Liver (tissue), 9 donors: Measurements from ENCODE around the gene USP6NL. TPM values are rescaled to one million over a fixed set of nuclear protein-coding genes. Genes with fewer than 3 reads are reported as not detected.

ENCODE experiments used
- DNase-seq: peaks from one replicate; pipeline ENCODE4 v3.0.0-alpha.2; 2017; ENCODE audit warnings: low spot score
- H3K27ac ChIP-seq, 2 donors: one replicate each; pipeline ENCODE4 v1.7.0; 2013; ENCODE audit warnings: inconsistent platforms in 2 of 2, low read length in 2 of 2, control low read depth in 1 of 2, low read depth in 1 of 2, mild to moderate bottlenecking in 1 of 2
- H3K27me3 ChIP-seq, 4 donors: one replicate each; pipeline versions ENCODE4 v1.6.1 to v1.7.0; 2013; ENCODE audit warnings: low read length in 3 of 4, inconsistent platforms in 1 of 4, mild to moderate bottlenecking in 1 of 4, moderate library complexity in 1 of 4; ENCODE audit not compliant: control insufficient read depth in 4 of 4, insufficient read depth in 4 of 4
- H3K36me3 ChIP-seq, 4 donors: one replicate each; pipeline versions ENCODE4 v1.6.1 to v1.7.0; 2013; ENCODE audit warnings: low read length in 3 of 4, mild to moderate bottlenecking in 3 of 4, low read depth in 1 of 4, moderate library complexity in 1 of 4; ENCODE audit not compliant: control insufficient read depth in 4 of 4, insufficient read depth in 3 of 4
- H3K4me1 ChIP-seq, 4 donors: one replicate each; pipeline versions ENCODE4 v1.6.1 to v1.7.0; 2013; ENCODE audit warnings: low read length in 3 of 4, mild to moderate bottlenecking in 3 of 4, moderate library complexity in 1 of 4; ENCODE audit not compliant: control insufficient read depth in 4 of 4, insufficient read depth in 4 of 4
- H3K4me3 ChIP-seq, 3 donors: one replicate each; pipeline versions ENCODE4 v1.6.1 to v1.7.0; 2013; ENCODE audit warnings: low read length in 3 of 3, control low read depth in 1 of 3, low read depth in 1 of 3, mild to moderate bottlenecking in 1 of 3
- H3K9ac ChIP-seq, 2 donors: one replicate each; pipeline ENCODE4 v1.7.0; 2013; ENCODE audit warnings: low read length in 2 of 2, mild to moderate bottlenecking in 2 of 2, moderate library complexity in 2 of 2, control low read depth in 1 of 2, low read depth in 1 of 2
- H3K9me3 ChIP-seq, 4 donors: one replicate each; pipeline versions ENCODE4 v1.6.1 to v1.7.0; 2013; ENCODE audit warnings: low read length in 3 of 4; ENCODE audit not compliant: control insufficient read depth in 4 of 4
- EGR1 ChIP-seq, 2 donors: IDR thresholded peaks; 2 replicates each; pipeline ENCODE4 v1.6.1; 2016 to 2018; ENCODE audit warnings: antibody characterized with exemption in 2 of 2, low read depth in 2 of 2
- FOXA1 ChIP-seq: IDR thresholded peaks from 2 replicates; pipeline ENCODE4 v1.6.1; 2016; ENCODE audit warnings: antibody characterized with exemption
- FOXA2 ChIP-seq: IDR thresholded peaks from 2 replicates; pipeline ENCODE4 v1.6.1; 2016; ENCODE audit warnings: antibody characterized with exemption
- GABPA ChIP-seq, 2 donors: IDR thresholded peaks in 1 of 2; conservative IDR thresholded peaks in 1 of 2; 2 replicates each; pipeline ENCODE4 v1.6.1; 2016; ENCODE audit warnings: antibody characterized with exemption in 2 of 2, mild to moderate bottlenecking in 1 of 2, moderate library complexity in 1 of 2
- HNF4A ChIP-seq, 2 donors: conservative IDR thresholded peaks; 2 replicates each; pipeline ENCODE4 v1.6.1; 2016; ENCODE audit warnings: antibody characterized with exemption in 2 of 2, mild to moderate bottlenecking in 2 of 2
- HNF4G ChIP-seq: IDR thresholded peaks from 2 replicates; pipeline ENCODE4 v1.6.1; 2016; ENCODE audit warnings: antibody characterized with exemption
- JUND ChIP-seq, 2 donors: IDR thresholded peaks; 2 replicates each; pipeline ENCODE4 v1.6.1; 2016; ENCODE audit warnings: antibody characterized with exemption in 2 of 2
- MAX ChIP-seq: IDR thresholded peaks from 2 replicates; pipeline ENCODE4 v1.6.1; 2016; ENCODE audit warnings: antibody characterized with exemption
- NR2F2 ChIP-seq: IDR thresholded peaks from 2 replicates; pipeline ENCODE4 v1.6.1; 2016; ENCODE audit warnings: antibody characterized with exemption
- RAD21 ChIP-seq, 2 donors: IDR thresholded peaks; 2 replicates each; pipeline ENCODE4 v1.6.1; 2016; ENCODE audit warnings: antibody characterized with exemption in 2 of 2, mild to moderate bottlenecking in 2 of 2
- REST ChIP-seq: IDR thresholded peaks from 2 replicates; pipeline ENCODE4 v1.6.1; 2016; ENCODE audit warnings: antibody characterized with exemption, mild to moderate bottlenecking
- RXRA ChIP-seq, 2 donors: IDR thresholded peaks; 2 replicates each; pipeline ENCODE4 v1.6.1; 2017 to 2018; ENCODE audit warnings: antibody characterized with exemption in 2 of 2, mild to moderate bottlenecking in 1 of 2
- SP1 ChIP-seq: IDR thresholded peaks from 2 replicates; pipeline ENCODE4 v1.6.1; 2018; ENCODE audit warnings: antibody characterized with exemption, mild to moderate bottlenecking
- TAF1 ChIP-seq: conservative IDR thresholded peaks from 2 replicates; pipeline ENCODE4 v1.6.1; 2016; ENCODE audit warnings: antibody characterized with exemption, mild to moderate bottlenecking
- YY1 ChIP-seq: IDR thresholded peaks from 2 replicates; pipeline ENCODE4 v1.6.1; 2016; ENCODE audit warnings: antibody characterized with exemption, mild to moderate bottlenecking
- WGBS: extraction: QIAGEN DNeasy Blood & Tissue Kit; methylation state at CpG from one replicate; pipeline ENCODE4 v1.1.7; 2013; 5-methylcytosine and 5-hydroxymethylcytosine counted together
- polyA plus RNA-seq, 2 donors: library from polyadenylated mRNA; stranded (reverse) in 1 of 2; unstranded in 1 of 2; fragments of 200-250 nt in 1 of 2; fragments of >200 nt in 1 of 2; fragmentation: Nextera tagmentation in 1 of 2; extraction: Ambion mirVana in 1 of 2; gene quantifications; one replicate each; pipeline versions ENCODE4 v1.2.1 to v1.2.3, GENCODE V29; 2013 to 2015
- total RNA-seq, 2 donors: library from RNA; depleted of rRNA; stranded (reverse); fragments of >200 nt; gene quantifications; one replicate each; pipeline ENCODE4 v1.2.3, GENCODE V29; 2014
- TF ChIP-seq, protein P1 (sequence below): IDR thresholded peaks from 2 replicates; pipeline ENCODE4 v1.6.1; 2016; ENCODE audit warnings: antibody characterized with exemption
- TF ChIP-seq, protein P2 (sequence below): fragments of 150-350 bp; IDR thresholded peaks from 2 replicates; pipeline ENCODE4 v1.5.1; 2017; ENCODE audit warnings: improper control_type of control experiment, low read depth, low read length; ENCODE audit not compliant: missing input control
- TF ChIP-seq, protein P3 (sequence below): IDR thresholded peaks from 2 replicates; pipeline ENCODE4 v1.6.1; 2016; ENCODE audit warnings: antibody characterized with exemption
- donor health status: healthy.
- donor health status: healthy.
- donor health status: healthy.
- donor health status: healthy.
- donor health status: healthy.

The USP6NL gene
- total and polyA plus RNA-seq, 4 donors = 3.8 to 15.0 (median 10.2) TPM

DNA sequence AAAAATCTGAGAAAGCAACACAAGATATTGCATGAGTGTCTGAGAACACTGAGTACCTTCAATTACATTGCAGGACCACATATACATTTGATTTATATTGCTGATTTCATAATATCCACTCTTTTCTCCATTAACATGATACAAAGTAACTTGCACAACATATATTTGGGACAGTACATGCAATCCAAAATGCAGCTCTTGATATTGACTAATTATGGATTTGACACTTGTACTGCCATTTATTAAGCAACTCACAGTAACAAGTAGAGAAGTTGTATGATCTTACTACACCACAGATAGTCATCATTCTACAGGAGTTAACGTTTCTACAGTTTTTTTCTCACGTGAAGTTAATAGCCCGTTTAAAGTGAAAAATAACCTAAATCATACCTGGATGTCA is 46.7 kb downstream of the USP6NL start (continued):
- TF ChIP-seq, protein P1, sequence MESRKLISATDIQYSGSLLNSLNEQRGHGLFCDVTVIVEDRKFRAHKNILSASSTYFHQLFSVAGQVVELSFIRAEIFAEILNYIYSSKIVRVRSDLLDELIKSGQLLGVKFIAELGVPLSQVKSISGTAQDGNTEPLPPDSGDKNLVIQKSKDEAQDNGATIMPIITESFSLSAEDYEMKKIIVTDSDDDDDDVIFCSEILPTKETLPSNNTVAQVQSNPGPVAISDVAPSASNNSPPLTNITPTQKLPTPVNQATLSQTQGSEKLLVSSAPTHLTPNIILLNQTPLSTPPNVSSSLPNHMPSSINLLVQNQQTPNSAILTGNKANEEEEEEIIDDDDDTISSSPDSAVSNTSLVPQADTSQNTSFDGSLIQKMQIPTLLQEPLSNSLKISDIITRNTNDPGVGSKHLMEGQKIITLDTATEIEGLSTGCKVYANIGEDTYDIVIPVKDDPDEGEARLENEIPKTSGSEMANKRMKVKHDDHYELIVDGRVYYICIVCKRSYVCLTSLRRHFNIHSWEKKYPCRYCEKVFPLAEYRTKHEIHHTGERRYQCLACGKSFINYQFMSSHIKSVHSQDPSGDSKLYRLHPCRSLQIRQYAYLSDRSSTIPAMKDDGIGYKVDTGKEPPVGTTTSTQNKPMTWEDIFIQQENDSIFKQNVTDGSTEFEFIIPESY = no peak

DNA sequence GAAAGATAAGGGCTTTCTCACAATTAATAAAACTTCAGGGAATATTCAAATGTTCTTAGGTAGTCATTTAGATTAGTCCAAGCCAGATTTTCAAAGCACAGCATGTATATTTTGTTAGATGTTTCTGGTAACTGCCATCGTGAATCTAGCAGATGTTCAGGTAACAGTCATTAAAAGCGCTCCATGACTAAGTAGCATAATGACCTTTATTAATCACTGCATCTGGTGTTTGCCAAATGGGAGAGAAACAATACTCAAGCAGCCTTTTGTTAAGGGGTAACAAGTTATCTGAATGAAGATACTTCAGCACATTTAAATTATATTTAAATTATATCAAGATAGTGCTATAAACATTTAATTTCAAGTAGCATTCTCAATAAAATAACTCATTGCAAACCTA is 47.5 kb downstream of the USP6NL start:
- no peak overlapping the region for H3K4me3 ChIP-seq
- peaks cover 0 to 2% (median 0%) of the 10 kb centered on the region in 4 donors for H3K36me3 ChIP-seq
- H3K4me1 ChIP-seq = peaks cover 4 to 27% (median 13%) of the 10 kb centered on the region in 4 donors
- TF ChIP-seq YY1 (no peak), FOXA1 (no peak), GABPA (IDR thresholded peaks at IDR 0.05 in 1 of 2, conservative IDR thresholded peaks at IDR 0.05 in 1 of 2) (no peak), FOXA2 (no peak), SP1 (no peak), NR2F2 (no peak), EGR1 (IDR thresholded peaks at IDR 0.05; ENCODE audit: low read depth in 2 of 2) (no peak), MAX (no peak), HNF4A (conservative IDR thresholded peaks at IDR 0.05) (no peak), JUND (IDR thresholded peaks at IDR 0.05) (no peak), RXRA (IDR thresholded peaks at IDR 0.05) (no peak), REST (no peak), TAF1 (no peak), RAD21 (IDR thresholded peaks at IDR 0.05) (no peak), HNF4G (no peak)
- TF ChIP-seq, protein P1 = no peak
- TF ChIP-seq, protein P2, sequence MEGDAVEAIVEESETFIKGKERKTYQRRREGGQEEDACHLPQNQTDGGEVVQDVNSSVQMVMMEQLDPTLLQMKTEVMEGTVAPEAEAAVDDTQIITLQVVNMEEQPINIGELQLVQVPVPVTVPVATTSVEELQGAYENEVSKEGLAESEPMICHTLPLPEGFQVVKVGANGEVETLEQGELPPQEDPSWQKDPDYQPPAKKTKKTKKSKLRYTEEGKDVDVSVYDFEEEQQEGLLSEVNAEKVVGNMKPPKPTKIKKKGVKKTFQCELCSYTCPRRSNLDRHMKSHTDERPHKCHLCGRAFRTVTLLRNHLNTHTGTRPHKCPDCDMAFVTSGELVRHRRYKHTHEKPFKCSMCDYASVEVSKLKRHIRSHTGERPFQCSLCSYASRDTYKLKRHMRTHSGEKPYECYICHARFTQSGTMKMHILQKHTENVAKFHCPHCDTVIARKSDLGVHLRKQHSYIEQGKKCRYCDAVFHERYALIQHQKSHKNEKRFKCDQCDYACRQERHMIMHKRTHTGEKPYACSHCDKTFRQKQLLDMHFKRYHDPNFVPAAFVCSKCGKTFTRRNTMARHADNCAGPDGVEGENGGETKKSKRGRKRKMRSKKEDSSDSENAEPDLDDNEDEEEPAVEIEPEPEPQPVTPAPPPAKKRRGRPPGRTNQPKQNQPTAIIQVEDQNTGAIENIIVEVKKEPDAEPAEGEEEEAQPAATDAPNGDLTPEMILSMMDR = no peak
- TF ChIP-seq, protein P3, sequence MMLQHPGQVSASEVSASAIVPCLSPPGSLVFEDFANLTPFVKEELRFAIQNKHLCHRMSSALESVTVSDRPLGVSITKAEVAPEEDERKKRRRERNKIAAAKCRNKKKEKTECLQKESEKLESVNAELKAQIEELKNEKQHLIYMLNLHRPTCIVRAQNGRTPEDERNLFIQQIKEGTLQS = no peak
- H3K9me3 ChIP-seq = no peaks in the 10 kb centered on the region
- no peaks in the 10 kb centered on the region for H3K27me3 ChIP-seq
- H3K9ac ChIP-seq = no peak overlapping the region
- no peak overlapping the region for H3K27ac ChIP-seq
- no peak for DNase-seq
- WGBS = 89% methylated on average over 2 of the region's 2 CpGs
